Stomach smooth muscle (tissue), 2 donors: Measurements from ENCODE around the gene CTXN2.
A peak's percentile ranks its signal among the peaks of the same experiment; 100 is the strongest.

Source experiments
- H3K27ac ChIP-seq: one replicate; pipeline ENCODE4 v1.7.0; 2013; ENCODE audit warnings: mild to moderate bottlenecking, low read length, inconsistent platforms
- H3K27me3 ChIP-seq, 2 donors: one replicate each; pipeline ENCODE4 v1.7.0; 2013; ENCODE audit warnings: low read length in 2 of 2; ENCODE audit not compliant: insufficient read depth in 2 of 2, control insufficient read depth in 1 of 2
- H3K36me3 ChIP-seq, 2 donors: one replicate each; pipeline ENCODE4 v1.7.0; 2013; ENCODE audit warnings: low read length in 2 of 2; ENCODE audit not compliant: control insufficient read depth in 2 of 2, insufficient read depth in 2 of 2
- H3K4me1 ChIP-seq: one replicate; pipeline ENCODE4 v1.7.0; 2013; ENCODE audit warnings: low read length; ENCODE audit not compliant: control insufficient read depth, insufficient read depth
- H3K4me3 ChIP-seq, 2 donors: one replicate each; pipeline ENCODE4 v1.7.0; 2013; ENCODE audit warnings: low read length in 2 of 2
- H3K9ac ChIP-seq, 2 donors: one replicate each; pipeline ENCODE4 v1.7.0; 2013; ENCODE audit warnings: low read length in 2 of 2, mild to moderate bottlenecking in 1 of 2
- H3K9me3 ChIP-seq, 2 donors: one replicate each; pipeline ENCODE4 v1.7.0; 2013; ENCODE audit warnings: low read length in 2 of 2; ENCODE audit not compliant: control insufficient read depth in 2 of 2
- donor health status: healthy.
- donor health status: Pancreatic carcinoma.

The CTXN2 gene

DNA sequence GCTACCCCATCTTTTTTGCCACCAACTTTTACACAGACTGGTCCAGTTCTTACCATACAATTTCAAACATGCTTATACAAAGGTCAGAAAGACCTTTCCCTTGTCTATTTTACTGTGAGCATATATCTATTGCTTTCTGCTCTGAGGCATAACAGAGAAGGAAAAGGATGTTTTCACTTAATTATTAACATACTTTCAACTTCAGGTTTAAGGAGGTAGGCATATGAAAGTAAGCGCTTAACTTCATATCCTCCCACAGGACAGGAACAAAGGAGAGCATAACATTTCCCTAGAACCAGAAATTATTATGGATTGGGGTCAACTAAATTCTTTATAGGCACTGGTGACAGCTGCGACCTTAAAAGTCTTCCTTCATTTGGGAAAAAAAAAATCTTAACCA, 14.5 kb upstream of the CTXN2 start:
- H3K36me3 ChIP-seq, result no peaks in the 10 kb centered on the region
- H3K9me3 ChIP-seq, result no peaks in the 10 kb centered on the region
- H3K27ac ChIP-seq, result peak overlapping the region; percentile 83
- peak overlapping the region; percentile 59 to 74 for H3K4me3 ChIP-seq
- H3K4me1 ChIP-seq, result no peaks in the 10 kb centered on the region
- H3K9ac ChIP-seq, result peak overlapping the region; percentile 80 to 83
- H3K27me3 ChIP-seq, result no peaks in the 10 kb centered on the region

DNA sequence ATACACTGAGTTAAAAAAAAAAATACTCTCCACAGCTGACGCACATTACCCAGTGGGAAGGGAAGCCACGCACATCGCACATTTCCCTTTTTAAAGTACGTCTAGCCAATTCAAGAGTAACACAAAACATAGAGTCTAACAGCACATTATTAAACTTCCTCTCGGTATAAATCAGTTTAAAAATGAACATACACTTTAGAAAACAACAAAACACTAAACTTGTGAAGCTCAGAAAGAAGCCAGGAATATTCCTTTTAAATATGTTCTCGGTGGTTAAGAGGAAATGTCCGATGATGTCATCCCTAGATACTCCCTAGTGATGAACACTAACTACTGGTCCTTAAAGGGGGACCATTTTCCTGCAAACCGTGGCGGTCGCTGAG, 14.1 kb upstream of the CTXN2 start:
- Histone ChIP-seq H3K27me3 (no peaks in the 10 kb centered on the region), H3K27ac (peak overlapping the region; percentile 83), H3K9me3 (no peaks in the 10 kb centered on the region), H3K9ac (peak overlapping the region; percentile 80 to 83), H3K4me3 (peak overlapping the region; percentile 59 to 74), H3K4me1 (no peaks in the 10 kb centered on the region), H3K36me3 (no peaks in the 10 kb centered on the region)

DNA sequence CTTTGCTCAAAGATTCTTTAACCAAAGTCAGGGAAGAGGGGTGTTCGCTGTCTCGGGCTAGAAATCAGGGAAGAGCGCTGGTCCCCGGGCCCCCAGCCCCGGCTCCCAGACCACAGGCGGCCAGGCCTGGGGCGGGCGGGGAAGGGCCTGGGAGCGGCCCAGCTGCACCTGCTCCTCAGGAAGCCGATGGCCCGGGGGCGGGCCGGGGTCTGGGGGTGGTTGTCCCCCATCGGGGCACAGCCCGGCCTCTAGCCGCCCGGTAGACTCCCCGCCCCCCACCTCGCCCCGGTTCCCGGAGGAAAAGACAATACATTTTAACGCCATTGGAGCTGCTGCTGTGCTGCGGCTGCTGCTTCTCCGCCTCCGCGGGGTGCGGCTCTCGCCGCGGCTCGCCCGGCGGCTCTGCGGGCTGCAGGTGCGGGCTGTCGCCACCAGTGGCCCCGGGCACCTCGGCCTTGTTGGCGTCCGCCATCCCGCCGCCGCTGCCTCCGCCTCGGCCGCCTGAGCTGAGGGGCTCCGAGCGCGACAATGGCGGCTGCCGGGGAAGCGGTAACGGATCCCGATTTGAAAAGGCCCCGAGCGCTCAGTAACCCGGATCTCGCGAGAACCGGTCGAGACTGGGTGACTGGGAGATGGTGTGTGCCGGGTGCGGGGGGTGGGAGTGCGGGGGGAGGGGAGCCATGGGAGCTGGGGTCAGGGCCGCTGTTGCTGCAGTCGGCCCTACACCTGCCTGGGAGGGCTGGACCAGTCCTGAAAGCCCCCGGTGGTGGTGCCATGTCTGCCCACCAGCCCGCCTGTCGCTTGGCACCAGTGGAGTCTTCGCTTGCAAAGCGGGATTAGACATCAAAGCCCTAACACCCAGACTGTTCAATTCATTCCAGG, 13.5 kb upstream of the CTXN2 start, which contains the start of gene MYEF2:
Gene MYEF2 (minus strand): TSS at position 530 of the 882 bp plus-strand sequence. CDS start 58 bp downstream, at position 472.
- Histone ChIP-seq H3K4me1 (no peaks in the 10 kb centered on the region), H3K9ac (peak within 1 kb of the TSS; percentile 80 to 83), H3K27me3 (no peaks in the 10 kb centered on the region), H3K27ac (peak within 1 kb of the TSS; percentile 83), H3K36me3 (no peaks in the 10 kb centered on the region), H3K4me3 (peak within 1 kb of the TSS; percentile 59 to 74), H3K9me3 (no peaks in the 10 kb centered on the region)

- no peaks in the 10 kb centered on the region for H3K4me1 ChIP-seq
- peak overlapping the region in 1 of 2 donors; percentile 83 for H3K9ac ChIP-seq
- H3K27ac ChIP-seq, result peak overlapping the region; percentile 83
- no peaks in the 10 kb centered on the region for H3K27me3 ChIP-seq
- peak overlapping the region; percentile 59 to 74 for H3K4me3 ChIP-seq
- no peaks in the 10 kb centered on the region for H3K36me3 ChIP-seq
- H3K9me3 ChIP-seq, result no peaks in the 10 kb centered on the region
Measured at GRCh38 chr15:48178648-48178931, 12.9 kb upstream of the CTXN2 start.

GRCh38 chr15:48182749-48183148, 8.7 kb upstream of the CTXN2 start:
- Histone ChIP-seq H3K36me3 (no peaks in the 10 kb centered on the region), H3K27me3 (no peaks in the 10 kb centered on the region), H3K9me3 (no peaks in the 10 kb centered on the region), H3K4me1 (no peaks in the 10 kb centered on the region), H3K9ac (no peak overlapping the region), H3K27ac (no peak overlapping the region), H3K4me3 (no peak overlapping the region)

DNA sequence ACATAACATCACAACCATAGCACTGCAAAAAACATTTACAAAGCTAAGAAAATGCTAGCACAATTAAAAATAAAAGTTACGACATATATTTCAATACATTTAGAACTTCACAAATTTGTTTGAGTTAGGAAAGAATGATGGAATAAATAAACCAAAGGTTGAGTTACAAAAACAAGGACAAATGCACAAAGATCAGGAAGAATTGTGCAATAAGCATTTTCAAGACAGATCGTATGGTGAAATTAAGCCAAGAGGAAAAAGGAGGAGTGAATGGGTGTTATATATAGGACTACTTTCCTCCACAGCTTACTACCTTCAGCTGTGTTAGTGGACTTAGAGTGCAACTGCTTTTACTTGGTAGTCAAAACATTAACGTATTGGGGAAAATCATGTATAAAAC, 5.9 kb upstream of the CTXN2 start:
- no peak overlapping the region for H3K4me3 ChIP-seq
- no peaks in the 10 kb centered on the region for H3K4me1 ChIP-seq
- no peaks in the 10 kb centered on the region for H3K36me3 ChIP-seq
- no peak overlapping the region for H3K9ac ChIP-seq
- no peaks in the 10 kb centered on the region for H3K27me3 ChIP-seq
- H3K9me3 ChIP-seq, result no peaks in the 10 kb centered on the region
- H3K27ac ChIP-seq, result no peak overlapping the region

DNA sequence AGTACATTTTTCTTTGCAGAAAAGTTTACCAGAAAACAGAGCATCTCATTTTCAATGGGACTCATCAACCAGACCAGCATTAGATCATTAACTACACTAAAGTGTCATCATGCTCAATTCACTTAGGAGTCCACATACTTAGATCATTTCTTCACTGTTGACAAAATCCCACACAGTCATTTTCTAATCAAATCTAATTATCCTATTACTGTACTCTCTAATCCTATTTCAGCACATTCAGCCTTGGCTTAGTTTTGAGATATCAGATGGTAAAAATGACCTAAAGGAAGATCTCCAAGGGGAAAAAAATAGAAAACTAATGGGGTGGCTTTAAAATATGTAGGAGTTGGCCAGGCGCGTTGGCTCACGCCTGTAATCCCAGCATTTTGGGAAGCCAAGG, 5.2 kb upstream of the CTXN2 start:
- H3K36me3 ChIP-seq, result no peaks in the 10 kb centered on the region
- no peak overlapping the region for H3K27ac ChIP-seq
- H3K27me3 ChIP-seq, result peaks cover 0 to 1% of the 10 kb centered on the region in 2 donors
- peaks cover 4% of the 10 kb centered on the region for H3K4me1 ChIP-seq
- no peak overlapping the region for H3K9ac ChIP-seq
- no peaks in the 10 kb centered on the region for H3K9me3 ChIP-seq
- no peak overlapping the region for H3K4me3 ChIP-seq

- peaks cover 5% of the 10 kb centered on the region for H3K4me1 ChIP-seq
- peaks cover 5 to 14% of the 10 kb centered on the region in 2 donors for H3K27me3 ChIP-seq
- no peaks in the 10 kb centered on the region for H3K36me3 ChIP-seq
- H3K27ac ChIP-seq, result no peak overlapping the region
- H3K9me3 ChIP-seq, result no peaks in the 10 kb centered on the region
- peak overlapping the region; percentile 24 to 38 for H3K4me3 ChIP-seq
- no peak overlapping the region for H3K9ac ChIP-seq
Measured at GRCh38 chr15:48190932-48191573, 412 bp upstream of the CTXN2 start.

- no peaks in the 10 kb centered on the region for H3K27me3 ChIP-seq
- no peaks in the 10 kb centered on the region for H3K9me3 ChIP-seq
- H3K27ac ChIP-seq, result no peak overlapping the region
- no peak overlapping the region for H3K4me3 ChIP-seq
- no peak overlapping the region for H3K9ac ChIP-seq
- no peaks in the 10 kb centered on the region for H3K36me3 ChIP-seq
- no peaks in the 10 kb centered on the region for H3K4me1 ChIP-seq
Measured at GRCh38 chr15:48202068-48202467, 10.6 kb downstream of the CTXN2 start.

DNA sequence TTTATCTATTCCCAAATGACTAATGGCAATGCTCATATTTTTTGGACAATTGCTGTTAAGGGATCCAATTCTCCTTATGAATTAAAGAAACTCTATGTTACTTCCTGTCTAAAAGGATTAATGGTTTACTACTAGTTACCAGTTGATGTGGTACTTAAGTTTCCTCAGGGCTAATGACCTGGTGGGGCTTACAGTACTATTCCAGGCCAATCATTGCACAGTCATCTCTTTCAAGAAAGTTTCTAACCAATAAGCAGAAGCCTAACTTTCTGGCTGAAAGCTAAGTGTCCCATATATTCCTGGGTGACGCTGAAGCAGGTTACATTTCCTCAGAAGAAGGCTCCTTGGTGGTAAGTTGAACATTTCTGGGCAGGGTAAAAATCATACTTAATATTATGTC, 14.5 kb downstream of the CTXN2 start, which contains the start of gene SLC12A1:
Gene SLC12A1 (plus strand): TSS at position 322 of the 400 bp plus-strand sequence. CDS start 1,418 bp downstream, outside the sequence.
- no peaks in the 10 kb centered on the region for H3K4me1 ChIP-seq
- no peak within 1 kb of the TSS for H3K9ac ChIP-seq
- no peak within 1 kb of the TSS for H3K27ac ChIP-seq
- H3K27me3 ChIP-seq, result no peaks in the 10 kb centered on the region
- H3K9me3 ChIP-seq, result no peaks in the 10 kb centered on the region
- no peaks in the 10 kb centered on the region for H3K36me3 ChIP-seq
- H3K4me3 ChIP-seq, result no peak within 1 kb of the TSS

- no peaks in the 10 kb centered on the region for H3K27me3 ChIP-seq
- H3K4me3 ChIP-seq, result no peak overlapping the region
- no peak overlapping the region for H3K27ac ChIP-seq
- H3K4me1 ChIP-seq, result no peaks in the 10 kb centered on the region
- H3K9ac ChIP-seq, result no peak overlapping the region
- H3K9me3 ChIP-seq, result no peaks in the 10 kb centered on the region
- no peaks in the 10 kb centered on the region for H3K36me3 ChIP-seq
Measured at GRCh38 chr15:48221261-48221660, 29.8 kb downstream of the CTXN2 start.
